ENCODE measurements around the gene CTSZ.

CTSZ gene

DNA sequence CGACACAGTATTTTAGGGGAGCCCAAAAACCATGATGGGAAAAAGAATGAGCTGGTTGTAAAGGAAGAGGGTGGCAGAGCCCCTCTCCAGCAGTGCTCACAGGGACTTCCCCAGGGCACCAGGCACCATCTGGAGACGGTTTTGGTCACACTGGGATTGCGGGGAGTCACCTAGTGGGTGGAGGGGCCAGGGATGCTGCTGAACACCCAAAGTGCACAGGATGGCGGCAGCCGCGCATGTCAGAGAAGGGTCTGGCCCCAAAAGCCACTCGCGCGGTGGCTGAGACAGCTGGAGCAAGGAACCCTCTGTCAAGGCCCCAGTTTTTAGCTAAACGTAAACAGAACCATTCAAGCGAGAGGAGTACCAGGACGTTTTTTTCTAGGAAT is 10.8 kb downstream of the CTSZ start:
- Histone ChIP-seq H3K27ac (ENCODE audit: low read depth, low read length, poor library complexity, severe bottlenecking) (no peak overlapping the region), H3K4me2 (ENCODE audit: low read length) (no peak overlapping the region), H3K36me3 (ENCODE audit: insufficient read depth, low read length) (peaks cover 92% of the 10 kb centered on the region), H3K79me2 (ENCODE audit: insufficient read depth, low read length) (no peaks in the 10 kb centered on the region), H3K9me2 (ENCODE audit: low read depth, low read length) (no peaks in the 10 kb centered on the region), H3K9ac (ENCODE audit: low read length) (no peak overlapping the region), H3F3A (ENCODE audit: insufficient read depth, low read length) (no peaks in the 10 kb centered on the region), H3K4me1 (ENCODE audit: insufficient read depth, low read length, severe bottlenecking) (peaks cover 4% of the 10 kb centered on the region), H2AFZ (ENCODE audit: low read length) (no peak overlapping the region), H4K20me1 (ENCODE audit: insufficient read depth, low read length) (no peaks in the 10 kb centered on the region), H3K27me3 (ENCODE audit: insufficient read depth, low read length) (no peaks in the 10 kb centered on the region), H3K9me3 (ENCODE audit: low read length) (no peaks in the 10 kb centered on the region), H3K4me3 (ENCODE audit: low read depth, low read length, poor library complexity, severe bottlenecking) (no peak overlapping the region)
- no peak for TF ChIP-seq EZH2 (IDR thresholded peaks at IDR 0.05; ENCODE audit: borderline replicate concordance, low read length)
- TF ChIP-seq, protein P1, sequence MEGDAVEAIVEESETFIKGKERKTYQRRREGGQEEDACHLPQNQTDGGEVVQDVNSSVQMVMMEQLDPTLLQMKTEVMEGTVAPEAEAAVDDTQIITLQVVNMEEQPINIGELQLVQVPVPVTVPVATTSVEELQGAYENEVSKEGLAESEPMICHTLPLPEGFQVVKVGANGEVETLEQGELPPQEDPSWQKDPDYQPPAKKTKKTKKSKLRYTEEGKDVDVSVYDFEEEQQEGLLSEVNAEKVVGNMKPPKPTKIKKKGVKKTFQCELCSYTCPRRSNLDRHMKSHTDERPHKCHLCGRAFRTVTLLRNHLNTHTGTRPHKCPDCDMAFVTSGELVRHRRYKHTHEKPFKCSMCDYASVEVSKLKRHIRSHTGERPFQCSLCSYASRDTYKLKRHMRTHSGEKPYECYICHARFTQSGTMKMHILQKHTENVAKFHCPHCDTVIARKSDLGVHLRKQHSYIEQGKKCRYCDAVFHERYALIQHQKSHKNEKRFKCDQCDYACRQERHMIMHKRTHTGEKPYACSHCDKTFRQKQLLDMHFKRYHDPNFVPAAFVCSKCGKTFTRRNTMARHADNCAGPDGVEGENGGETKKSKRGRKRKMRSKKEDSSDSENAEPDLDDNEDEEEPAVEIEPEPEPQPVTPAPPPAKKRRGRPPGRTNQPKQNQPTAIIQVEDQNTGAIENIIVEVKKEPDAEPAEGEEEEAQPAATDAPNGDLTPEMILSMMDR (IDR thresholded peaks at IDR 0.05; ENCODE audit: low read length), result no peak

DNA sequence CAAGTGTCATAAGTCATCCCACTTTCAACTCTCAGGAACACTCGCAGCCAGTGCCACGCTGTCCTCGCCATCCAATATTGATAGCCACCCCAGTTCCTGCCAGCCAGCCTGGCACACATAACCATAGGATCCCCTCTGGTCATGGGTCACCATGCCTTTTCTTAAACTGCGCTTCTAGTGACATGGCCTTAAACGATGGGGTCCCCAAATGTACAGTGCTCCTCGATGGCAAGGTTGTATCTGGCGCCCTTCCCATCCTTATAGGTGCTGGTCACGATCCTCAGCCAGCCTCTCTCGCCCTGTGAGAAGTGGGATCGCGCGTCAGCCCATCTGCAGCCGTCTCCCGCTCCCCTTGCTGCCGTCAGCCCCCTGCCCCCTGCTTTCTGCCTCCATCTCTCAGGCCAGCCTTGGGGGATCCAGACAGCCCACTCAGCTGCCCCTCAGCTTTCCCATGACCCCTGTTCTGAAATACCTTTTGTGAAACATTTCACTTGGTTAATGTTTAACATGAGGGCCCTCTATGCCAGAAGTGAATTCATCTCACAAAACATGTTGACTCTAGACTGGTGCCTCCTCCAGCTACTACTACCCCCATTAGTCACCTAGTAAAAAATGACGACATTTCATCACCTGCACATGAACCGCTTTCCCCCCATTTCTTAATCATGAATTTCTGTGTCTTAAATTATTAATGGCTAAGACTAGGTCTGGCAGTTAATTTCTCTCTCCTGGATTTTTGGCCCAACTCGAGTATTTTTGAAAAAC is 11.4 kb downstream of the CTSZ start:
- no peak overlapping the region for H3K4me3 ChIP-seq (ENCODE audit: low read depth, low read length, poor library complexity, severe bottlenecking)
- H3K9me2 ChIP-seq (ENCODE audit: low read depth, low read length), result no peaks in the 10 kb centered on the region
- no peak overlapping the region for H3K9ac ChIP-seq (ENCODE audit: low read length)
- peaks cover 4% of the 10 kb centered on the region for H3K4me1 ChIP-seq (ENCODE audit: insufficient read depth, low read length, severe bottlenecking)
- H3K27me3 ChIP-seq (ENCODE audit: insufficient read depth, low read length), result no peaks in the 10 kb centered on the region
- TF ChIP-seq, protein P1 (IDR thresholded peaks at IDR 0.05; ENCODE audit: low read length), result no peak
- TF ChIP-seq EZH2 (IDR thresholded peaks at IDR 0.05; ENCODE audit: borderline replicate concordance, low read length), result no peak
- no peak overlapping the region for H3K4me2 ChIP-seq (ENCODE audit: low read length)
- no peak overlapping the region for H2AFZ ChIP-seq (ENCODE audit: low read length)
- no peaks in the 10 kb centered on the region for H3K79me2 ChIP-seq (ENCODE audit: insufficient read depth, low read length)
- H3F3A ChIP-seq (ENCODE audit: insufficient read depth, low read length), result no peaks in the 10 kb centered on the region
- H3K27ac ChIP-seq (ENCODE audit: low read depth, low read length, poor library complexity, severe bottlenecking), result no peak overlapping the region
- peaks cover 93% of the 10 kb centered on the region for H3K36me3 ChIP-seq (ENCODE audit: insufficient read depth, low read length)
- H4K20me1 ChIP-seq (ENCODE audit: insufficient read depth, low read length), result no peaks in the 10 kb centered on the region
- H3K9me3 ChIP-seq (ENCODE audit: low read length), result no peaks in the 10 kb centered on the region

- H3K27ac ChIP-seq (ENCODE audit: low read depth, low read length, poor library complexity, severe bottlenecking), result peak overlapping the region; percentile 42
Measured at GRCh38 chr20:58994390-58995159, 12.5 kb downstream of the CTSZ start.

More at GRCh38 chr20:58994390-58995159, 12.5 kb downstream of the CTSZ start:
- no peaks in the 10 kb centered on the region for H3F3A ChIP-seq (ENCODE audit: insufficient read depth, low read length)
- H3K4me1 ChIP-seq (ENCODE audit: insufficient read depth, low read length, severe bottlenecking), result peaks cover 4% of the 10 kb centered on the region
- no peak overlapping the region for H3K4me3 ChIP-seq (ENCODE audit: low read depth, low read length, poor library complexity, severe bottlenecking)
- no peak overlapping the region for H2AFZ ChIP-seq (ENCODE audit: low read length)
- peaks cover 97% of the 10 kb centered on the region for H3K36me3 ChIP-seq (ENCODE audit: insufficient read depth, low read length)
- H3K9me2 ChIP-seq (ENCODE audit: low read depth, low read length), result no peaks in the 10 kb centered on the region
- H4K20me1 ChIP-seq (ENCODE audit: insufficient read depth, low read length), result no peaks in the 10 kb centered on the region
- TF ChIP-seq EZH2 (IDR thresholded peaks at IDR 0.05; ENCODE audit: borderline replicate concordance, low read length), result no peak
- TF ChIP-seq, protein P1 (IDR thresholded peaks at IDR 0.05; ENCODE audit: low read length), result no peak
- H3K4me2 ChIP-seq (ENCODE audit: low read length), result no peak overlapping the region
- H3K27me3 ChIP-seq (ENCODE audit: insufficient read depth, low read length), result no peaks in the 10 kb centered on the region
- no peaks in the 10 kb centered on the region for H3K9me3 ChIP-seq (ENCODE audit: low read length)
- no peaks in the 10 kb centered on the region for H3K79me2 ChIP-seq (ENCODE audit: insufficient read depth, low read length)
- H3K9ac ChIP-seq (ENCODE audit: low read length), result no peak overlapping the region
